ENCODE results near the gene CD70.
"Not testable (repeated sequence)": the region's sequence is repeated elsewhere in the genome, so short reads cannot be mapped to it uniquely, and the experiment has no call there.

CD70 gene

DNA sequence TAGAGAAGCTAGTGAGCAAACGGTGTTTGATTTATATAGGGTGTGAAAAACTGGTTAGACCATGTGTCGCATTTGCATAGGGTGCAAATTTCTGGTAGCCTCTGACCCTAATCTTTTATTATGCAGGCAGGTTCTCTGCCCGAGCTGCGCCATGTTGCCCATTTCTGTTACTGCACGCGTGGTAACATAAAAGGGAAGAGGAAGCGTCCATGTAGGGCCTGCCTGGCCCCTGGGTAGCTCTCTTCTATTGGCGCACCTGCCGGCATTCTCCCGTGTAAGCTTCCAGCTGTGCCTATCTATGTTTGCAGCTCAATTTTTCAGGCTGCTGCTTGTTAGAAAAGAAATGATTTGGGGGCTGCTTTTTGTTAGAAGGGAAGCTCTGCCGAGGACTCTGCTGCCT is 14.0 kb upstream of the CD70 start:
- no peak overlapping the region for H3K27ac ChIP-seq (ENCODE audit: low read length)
- no peak overlapping the region for H3K9ac ChIP-seq (ENCODE audit: low read length)
- TF ChIP-seq EZH2 (optimal IDR thresholded peaks at IDR 0.05; ENCODE audit: low read depth, low read length) (no peak), EZH2phosphoT487 (IDR thresholded peaks at IDR 0.05; ENCODE audit: low read length) (no peak), CTCF (IDR thresholded peaks at IDR 0.05; ENCODE audit: low read length) (no peak)
- H2AFZ ChIP-seq (ENCODE audit: low read length) = no peak overlapping the region
- no peaks in the 10 kb centered on the region for H3K9me3 ChIP-seq (replicated peaks; ENCODE audit: insufficient read depth, low read length)
- H3K4me3 ChIP-seq (ENCODE audit: low read length) = no peak overlapping the region
- no peaks in the 10 kb centered on the region for H3K36me3 ChIP-seq (replicated peaks; ENCODE audit: insufficient read depth, low read length)
- no peaks in the 10 kb centered on the region for H3K4me1 ChIP-seq (ENCODE audit: low read length)
- DNase-seq = no peak
- no peak overlapping the region for H3K4me2 ChIP-seq (ENCODE audit: low read depth, low read length)
- H3K79me2 ChIP-seq (ENCODE audit: low read length) = no peaks in the 10 kb centered on the region
- H4K20me1 ChIP-seq (ENCODE audit: insufficient read depth, low read length) = no peaks in the 10 kb centered on the region
- H3K9me2 ChIP-seq (replicated peaks; ENCODE audit: insufficient read depth, low read length) = no peaks in the 10 kb centered on the region
- H3K27me3 ChIP-seq (replicated peaks; ENCODE audit: insufficient read depth, low read length) = peaks cover 16% of the 10 kb centered on the region
- H3F3A ChIP-seq (ENCODE audit: insufficient read depth, low read length) = no peaks in the 10 kb centered on the region

DNA sequence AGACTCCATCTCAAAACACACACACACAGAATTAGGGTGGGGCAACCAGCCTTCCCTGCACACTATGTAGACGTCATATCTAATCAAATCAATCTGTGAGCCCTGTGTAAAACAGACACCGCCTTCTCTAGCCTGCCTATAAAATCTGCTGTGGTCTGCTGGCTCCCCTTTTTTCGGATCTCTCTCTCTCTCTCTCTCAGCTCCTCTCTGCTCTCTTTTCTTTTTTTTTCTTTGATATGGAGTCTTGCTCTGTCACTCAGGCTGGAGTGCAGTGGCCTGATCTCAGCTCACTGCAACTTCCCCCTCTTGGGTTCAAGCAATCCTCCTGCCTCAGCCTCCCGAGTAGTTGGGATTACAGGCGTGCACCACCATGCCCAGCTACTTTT is 11.8 kb upstream of the CD70 start:
- DNase-seq = no peak
- no peak for TF ChIP-seq EZH2phosphoT487 (IDR thresholded peaks at IDR 0.05; ENCODE audit: low read length)
- Histone ChIP-seq H2AFZ (ENCODE audit: low read length) (no peak overlapping the region), H3F3A (ENCODE audit: insufficient read depth, low read length) (no peaks in the 10 kb centered on the region), H3K4me3 (ENCODE audit: low read length) (no peak overlapping the region), H4K20me1 (ENCODE audit: insufficient read depth, low read length) (no peaks in the 10 kb centered on the region), H3K27ac (ENCODE audit: low read length) (no peak overlapping the region), H3K27me3 (replicated peaks; ENCODE audit: insufficient read depth, low read length) (no peaks in the 10 kb centered on the region), H3K4me2 (ENCODE audit: low read depth, low read length) (no peak overlapping the region), H3K36me3 (replicated peaks; ENCODE audit: insufficient read depth, low read length) (no peaks in the 10 kb centered on the region), H3K9me3 (replicated peaks; ENCODE audit: insufficient read depth, low read length) (no peaks in the 10 kb centered on the region), H3K79me2 (ENCODE audit: low read length) (no peaks in the 10 kb centered on the region), H3K9ac (ENCODE audit: low read length) (no peak overlapping the region), H3K4me1 (ENCODE audit: low read length) (no peaks in the 10 kb centered on the region), H3K9me2 (replicated peaks; ENCODE audit: insufficient read depth, low read length) (no peaks in the 10 kb centered on the region)

- H3K4me1 ChIP-seq (ENCODE audit: low read length); H3K9ac ChIP-seq (ENCODE audit: low read length); H4K20me1 ChIP-seq (ENCODE audit: insufficient read depth, low read length); H3K27ac ChIP-seq (ENCODE audit: low read length); H3K9me2 ChIP-seq (replicated peaks; ENCODE audit: insufficient read depth, low read length); H3F3A ChIP-seq (ENCODE audit: insufficient read depth, low read length); H3K9me3 ChIP-seq (replicated peaks; ENCODE audit: insufficient read depth, low read length); H3K27me3 ChIP-seq (replicated peaks; ENCODE audit: insufficient read depth, low read length); H3K36me3 ChIP-seq (replicated peaks; ENCODE audit: insufficient read depth, low read length); H3K79me2 ChIP-seq (ENCODE audit: low read length); DNase-seq: not testable (repeated sequence)
- peak overlapping the region; percentile 20 for H3K4me3 ChIP-seq (ENCODE audit: low read length)
- peak overlapping the region; percentile 22; the same call in 1 of the 2 replicates for H3K4me2 ChIP-seq (ENCODE audit: low read depth, low read length)
- 0 out of 2 replicates have a peak overlapping the region, but pooled peaks have one; percentile 15 for H2AFZ ChIP-seq (ENCODE audit: low read length)
These were observed 10.6 kb upstream of the CD70 start for GRCh38 chr19:6601537-6602052.

DNA sequence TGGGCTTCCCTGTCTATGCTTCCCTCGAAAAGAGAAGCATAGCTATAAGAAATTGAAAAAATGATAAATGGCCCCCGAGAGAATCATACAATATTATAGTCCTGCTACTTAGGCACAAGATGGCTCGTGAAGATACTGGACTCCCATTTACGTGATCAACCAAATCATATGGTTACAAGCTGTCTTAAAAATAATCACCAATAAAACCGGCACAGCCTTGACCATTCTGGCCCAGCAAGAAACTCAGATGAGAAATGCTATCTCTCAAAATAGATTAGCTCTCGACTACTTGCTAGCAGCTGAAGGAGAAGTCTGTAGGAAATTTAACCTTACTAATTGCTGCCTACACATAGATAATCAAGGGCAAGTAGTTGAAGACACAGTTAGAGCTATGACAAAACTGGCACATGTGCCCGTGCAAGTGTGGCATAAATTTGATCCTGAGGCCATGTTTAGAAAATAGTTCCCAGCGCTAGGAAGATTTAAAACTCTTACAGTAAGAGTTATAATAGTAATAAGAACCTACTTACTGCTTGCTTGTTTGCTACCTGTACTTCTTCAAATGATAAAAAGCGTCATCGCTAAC is 10.1 kb upstream of the CD70 start:
- DNase-seq; H3K79me2 ChIP-seq (ENCODE audit: low read length); H3K9me3 ChIP-seq (replicated peaks; ENCODE audit: insufficient read depth, low read length); H3F3A ChIP-seq (ENCODE audit: insufficient read depth, low read length); H3K4me1 ChIP-seq (ENCODE audit: low read length); H4K20me1 ChIP-seq (ENCODE audit: insufficient read depth, low read length); H3K9me2 ChIP-seq (replicated peaks; ENCODE audit: insufficient read depth, low read length); H3K27ac ChIP-seq (ENCODE audit: low read length); H3K9ac ChIP-seq (ENCODE audit: low read length); H3K36me3 ChIP-seq (replicated peaks; ENCODE audit: insufficient read depth, low read length); H3K27me3 ChIP-seq (replicated peaks; ENCODE audit: insufficient read depth, low read length): not testable (repeated sequence)
- Histone ChIP-seq H3K4me3 (ENCODE audit: low read length) (peak overlapping the region; percentile 20), H3K4me2 (ENCODE audit: low read depth, low read length) (peak overlapping the region; percentile 22; the same call in 1 of the 2 replicates), H2AFZ (ENCODE audit: low read length) (0 out of 2 replicates have a peak overlapping the region, but pooled peaks have one; percentile 15)

All from MM.1S (cell line).